ENCODE measurements around the gene ANO2.
"Not testable (repeated sequence)": the region's sequence is repeated elsewhere in the genome, so short reads cannot be mapped to it uniquely, and the experiment has no call there.

The ANO2 gene

GRCh38 chr12:5884285-5884684, 60.8 kb downstream of the ANO2 start:
- FAIRE-seq, result no peak

GRCh38 chr12:5882511-5883190, 62.4 kb downstream of the ANO2 start:
- FAIRE-seq, result no peak

GRCh38 chr12:5881666-5882065, 63.4 kb downstream of the ANO2 start:
- FAIRE-seq, result no peak

GRCh38 chr12:5881101-5881606, 63.9 kb downstream of the ANO2 start:
- FAIRE-seq, result no peak

GRCh38 chr12:5875851-5876250, 69.2 kb downstream of the ANO2 start:
- no peak for FAIRE-seq

GRCh38 chr12:5874514-5874913, 70.5 kb downstream of the ANO2 start:
- FAIRE-seq, result no peak

GRCh38 chr12:5873281-5873919, 71.7 kb downstream of the ANO2 start:
- no peak for FAIRE-seq

- no peak for FAIRE-seq
Observed at GRCh38 chr12:5872745-5873144, 72.3 kb downstream of the ANO2 start.

GRCh38 chr12:5871741-5872140, 73.3 kb downstream of the ANO2 start:
- FAIRE-seq, result no peak

- FAIRE-seq, result no peak
Observed at GRCh38 chr12:5870183-5870582, 74.9 kb downstream of the ANO2 start.

- FAIRE-seq, result no peak
Observed at GRCh38 chr12:5868625-5869295, 76.3 kb downstream of the ANO2 start.

- no peak for FAIRE-seq
Observed at GRCh38 chr12:5865397-5865796, 79.7 kb downstream of the ANO2 start.

- no peak for FAIRE-seq
Observed at GRCh38 chr12:5864972-5865371, 80.1 kb downstream of the ANO2 start.

GRCh38 chr12:5864301-5864700, 80.8 kb downstream of the ANO2 start:
- no peak for FAIRE-seq

GRCh38 chr12:5861416-5861815, 83.6 kb downstream of the ANO2 start:
- FAIRE-seq, result no peak

- no peak for FAIRE-seq
Observed at GRCh38 chr12:5856692-5857091, 88.4 kb downstream of the ANO2 start.

- FAIRE-seq, result no peak
Observed at GRCh38 chr12:5846950-5847349, 98.1 kb downstream of the ANO2 start.

- no peak for FAIRE-seq
Observed at GRCh38 chr12:5840944-5841343, 104.1 kb downstream of the ANO2 start.

GRCh38 chr12:5830111-5830510, 114.9 kb downstream of the ANO2 start:
- FAIRE-seq, result no peak

- FAIRE-seq, result no peak
Observed at GRCh38 chr12:5827591-5827990, 117.5 kb downstream of the ANO2 start.

GRCh38 chr12:5825761-5826160, 119.3 kb downstream of the ANO2 start:
- FAIRE-seq, result not testable (repeated sequence)

GRCh38 chr12:5818877-5819276, 126.2 kb downstream of the ANO2 start:
- FAIRE-seq, result not testable (repeated sequence)

- no peak for FAIRE-seq
Observed at GRCh38 chr12:5817246-5817645, 127.8 kb downstream of the ANO2 start.

GRCh38 chr12:5809586-5809985, 135.5 kb downstream of the ANO2 start:
- FAIRE-seq, result no peak
